Measurements from ENCODE around the gene NTS. TPM values are rescaled to one million over a fixed set of nuclear protein-coding genes. Genes with fewer than 3 reads are reported as not detected.
A peak's percentile ranks its signal among the peaks of the same experiment; 100 is the strongest.

NTS gene
- total RNA-seq, 1 donor from 2014 or later: not detected

- no peak overlapping the region for H3K4me3 ChIP-seq (ENCODE audit: low read depth, low read length)
- TF ChIP-seq, protein P1, sequence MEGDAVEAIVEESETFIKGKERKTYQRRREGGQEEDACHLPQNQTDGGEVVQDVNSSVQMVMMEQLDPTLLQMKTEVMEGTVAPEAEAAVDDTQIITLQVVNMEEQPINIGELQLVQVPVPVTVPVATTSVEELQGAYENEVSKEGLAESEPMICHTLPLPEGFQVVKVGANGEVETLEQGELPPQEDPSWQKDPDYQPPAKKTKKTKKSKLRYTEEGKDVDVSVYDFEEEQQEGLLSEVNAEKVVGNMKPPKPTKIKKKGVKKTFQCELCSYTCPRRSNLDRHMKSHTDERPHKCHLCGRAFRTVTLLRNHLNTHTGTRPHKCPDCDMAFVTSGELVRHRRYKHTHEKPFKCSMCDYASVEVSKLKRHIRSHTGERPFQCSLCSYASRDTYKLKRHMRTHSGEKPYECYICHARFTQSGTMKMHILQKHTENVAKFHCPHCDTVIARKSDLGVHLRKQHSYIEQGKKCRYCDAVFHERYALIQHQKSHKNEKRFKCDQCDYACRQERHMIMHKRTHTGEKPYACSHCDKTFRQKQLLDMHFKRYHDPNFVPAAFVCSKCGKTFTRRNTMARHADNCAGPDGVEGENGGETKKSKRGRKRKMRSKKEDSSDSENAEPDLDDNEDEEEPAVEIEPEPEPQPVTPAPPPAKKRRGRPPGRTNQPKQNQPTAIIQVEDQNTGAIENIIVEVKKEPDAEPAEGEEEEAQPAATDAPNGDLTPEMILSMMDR (conservative IDR thresholded peaks at IDR 0.05; ENCODE audit: low read depth, low read length): peak; percentile 54
- peak; percentile 13 for DNase-seq (ENCODE audit: low read depth)
Observed at GRCh38 chr12:85920324-85920947, 46.3 kb downstream of the NTS start.

- DNase-seq (ENCODE audit: low read depth): no peak
- TF ChIP-seq, protein P1 (conservative IDR thresholded peaks at IDR 0.05; ENCODE audit: low read depth, low read length): peak; percentile 61
Observed at GRCh38 chr12:85923767-85924331, 49.8 kb downstream of the NTS start.

GRCh38 chr12:85927166-85927565 lies 53.1 kb downstream of the NTS start:
- no peak for DNase-seq (ENCODE audit: low read depth)
- no peak overlapping the region for H3K4me3 ChIP-seq (ENCODE audit: low read depth, low read length)
- TF ChIP-seq, protein P1 (conservative IDR thresholded peaks at IDR 0.05; ENCODE audit: low read depth, low read length): no peak

More at GRCh38 chr12:85923767-85924331, 49.8 kb downstream of the NTS start:
- no peak overlapping the region for H3K4me3 ChIP-seq (ENCODE audit: low read depth, low read length)

Other genes starting within 250 kb of the NTS start
- gene RASSF9, start 37.9 kb upstream of the NTS start, total RNA-seq: 1.8 and 3.8 TPM in 2 replicates

Measured in epithelial cell of proximal tubule (primary cell).